ENCODE measurements around the gene C13orf46.

GRCh38 chr13:113997845-113998751, 24.2 kb upstream of the C13orf46 start:
- TF ChIP-seq CTCF (optimal IDR thresholded peaks at IDR 0.05 in 1 of 3, IDR thresholded peaks at IDR 0.05 in 1 of 3, conservative IDR thresholded peaks at IDR 0.05 in 1 of 3; ENCODE audit: extremely low read depth in 1 of 3, insufficient read depth in 2 of 3, low read length in 3 of 3) (no peak), EZH2 (IDR thresholded peaks at IDR 0.05; ENCODE audit: low read length) (no peak)
